WTC11 (cell line): ENCODE measurements around the gene ADGRF5. TPM values are rescaled to one million over a fixed set of nuclear protein-coding genes. Genes with fewer than 3 reads are reported as not detected.

Source experiments
- ATAC-seq: fragments of 200-7000 bp; cut with Tn5 transposase; 2 replicates; pipeline ENCODE4 v1.10.0; 2021; ENCODE audit warnings: mild to moderate bottlenecking, moderate library complexity
- CTCF ChIA-PET: fragments of 300-600 bp; sonication (Branson Sonifier 250); formaldehyde crosslinking; loops from one replicate; lab custom pipeline; 2021; ENCODE audit warnings: antibody characterized with exemption; lab: Charles Lee
- POLR2A ChIA-PET: fragments of 350-600 bp; sonication (Branson Sonifier 250); formaldehyde crosslinking; loops from one replicate; lab custom pipeline; 2021; ENCODE audit warnings: antibody characterized with exemption; lab: Charles Lee
- DNase-seq: peaks from one replicate; pipeline ENCODE4 v3.0.0; 2021; ENCODE audit warnings: low spot score
- H3K27ac Mint-ChIP-seq: 2 replicates; pipeline ENCODE4 v1.8.0; 2021; ENCODE audit warnings: mixed read lengths
- H3K27me3 Mint-ChIP-seq: 2 replicates; pipeline ENCODE4 v1.8.0; 2021; ENCODE audit warnings: low read depth, mild to moderate bottlenecking, moderate library complexity, mixed read lengths
- H3K36me3 Mint-ChIP-seq: 2 replicates; pipeline ENCODE4 v1.8.0; 2021; ENCODE audit warnings: mixed read lengths
- H3K4me1 Mint-ChIP-seq: 2 replicates; pipeline ENCODE4 v1.8.0; 2022; ENCODE audit warnings: mixed read lengths
- H3K4me3 Mint-ChIP-seq: 2 replicates; pipeline ENCODE4 v1.8.0; 2021; ENCODE audit warnings: mild to moderate bottlenecking, moderate library complexity, mixed read lengths
- H3K9me3 Mint-ChIP-seq: 2 replicates; pipeline ENCODE4 v1.8.0; 2021; ENCODE audit warnings: mixed read lengths
- CBFB ChIP-seq: sonication (generic); formaldehyde crosslinking; IDR thresholded peaks from 2 replicates; pipeline ENCODE4 v1.8.1; 2022; ENCODE audit warnings: mild to moderate bottlenecking, low read depth, missing genetic modification reagents
- NFYB ChIP-seq: sonication (generic); formaldehyde crosslinking; conservative IDR thresholded peaks from 2 replicates; pipeline ENCODE4 v1.8.0; 2022; ENCODE audit warnings: low read depth, missing genetic modification reagents
- NR1H2 ChIP-seq: sonication (generic); formaldehyde crosslinking; IDR thresholded peaks from 2 replicates; pipeline ENCODE4 v1.9.0; 2021; ENCODE audit warnings: mild to moderate bottlenecking, moderate library complexity, missing genetic modification reagents
- RELA ChIP-seq: sonication (generic); formaldehyde crosslinking; IDR thresholded peaks from 2 replicates; pipeline ENCODE4 v1.8.1; 2022; ENCODE audit warnings: missing genetic modification reagents, mild to moderate bottlenecking, borderline replicate concordance
- RORB ChIP-seq: fragments of 250-450 bp; sonication (Bioruptor Pico); IDR thresholded peaks from 2 replicates; pipeline ENCODE4 v1.9.0; 2021; ENCODE audit warnings: mild to moderate bottlenecking
- TEAD1 ChIP-seq: sonication (generic); formaldehyde crosslinking; IDR thresholded peaks from 2 replicates; pipeline ENCODE4 v1.8.0; 2022; ENCODE audit warnings: mild to moderate bottlenecking, missing genetic modification reagents
- ZNF138 ChIP-seq: sonication (generic); formaldehyde crosslinking; conservative IDR thresholded peaks from 2 replicates; pipeline ENCODE4 v1.8.1; 2022; ENCODE audit warnings: mild to moderate bottlenecking, moderate library complexity, missing genetic modification reagents
- ZNF219 ChIP-seq: sonication (generic); formaldehyde crosslinking; IDR thresholded peaks from 2 replicates; pipeline ENCODE4 v1.8.0; 2023; ENCODE audit warnings: missing genetic modification reagents, mild to moderate bottlenecking, borderline replicate concordance
- ZNF263 ChIP-seq: sonication (generic); formaldehyde crosslinking; IDR thresholded peaks from 2 replicates; pipeline ENCODE4 v1.8.1; 2022; ENCODE audit warnings: low read depth, mild to moderate bottlenecking, moderate library complexity, missing genetic modification reagents
- ZNF416 ChIP-seq: fragments of 250-450 bp; sonication (Bioruptor Pico); IDR thresholded peaks from 2 replicates; pipeline ENCODE4 v1.9.0; 2021; ENCODE audit warnings: mild to moderate bottlenecking, inconsistent platforms
- ZNF423 ChIP-seq: fragments of 250-450 bp; sonication (Bioruptor Pico); IDR thresholded peaks from 2 replicates; pipeline ENCODE4 v2.1.2; 2022; ENCODE audit warnings: mild to moderate bottlenecking, moderate library complexity
- total RNA-seq: library from RNA; stranded (reverse); gene quantifications from 3 replicates; pipeline ENCODE4 v1.2.3, GENCODE V29; 2021
- TF ChIP-seq, protein P1 (sequence below): sonication (generic); formaldehyde crosslinking; IDR thresholded peaks from 2 replicates; pipeline ENCODE4 v1.8.1; 2023; ENCODE audit warnings: mild to moderate bottlenecking, missing genetic modification reagents, borderline replicate concordance
- TF ChIP-seq, protein P2 (sequence below): sonication (generic); formaldehyde crosslinking; IDR thresholded peaks from 2 replicates; pipeline ENCODE4 v1.8.1; 2023; ENCODE audit warnings: mild to moderate bottlenecking, missing genetic modification reagents, moderate library complexity
- TF ChIP-seq, protein P3 (sequence below): fragments of 250-450 bp; sonication (Bioruptor Pico); conservative IDR thresholded peaks from 2 replicates; pipeline ENCODE4 v1.9.0; 2021; ENCODE audit warnings: mild to moderate bottlenecking
- TF ChIP-seq, protein P4 (sequence below): fragments of 250-450 bp; sonication (Bioruptor Pico); IDR thresholded peaks from 2 replicates; pipeline ENCODE4 v1.8.0; 2021; ENCODE audit warnings: mild to moderate bottlenecking
- TF ChIP-seq, protein P5 (sequence below): sonication (generic); formaldehyde crosslinking; IDR thresholded peaks from 2 replicates; pipeline ENCODE4 v1.8.0; 2022; ENCODE audit warnings: mild to moderate bottlenecking, missing genetic modification reagents
- TF ChIP-seq, protein P6 (sequence below): fragments of 250-450 bp; sonication (Bioruptor Pico); IDR thresholded peaks from 2 replicates; pipeline ENCODE4 v2.1.2; 2022; ENCODE audit warnings: mild to moderate bottlenecking, moderate library complexity
- TF ChIP-seq, protein P7 (sequence below): sonication (generic); formaldehyde crosslinking; IDR thresholded peaks from 2 replicates; pipeline ENCODE4 v1.8.0; 2022; ENCODE audit warnings: mild to moderate bottlenecking, missing genetic modification reagents

Gene ADGRF5
- total RNA-seq, 1 experiment from 2014 or later, result 0.24 TPM

DNA sequence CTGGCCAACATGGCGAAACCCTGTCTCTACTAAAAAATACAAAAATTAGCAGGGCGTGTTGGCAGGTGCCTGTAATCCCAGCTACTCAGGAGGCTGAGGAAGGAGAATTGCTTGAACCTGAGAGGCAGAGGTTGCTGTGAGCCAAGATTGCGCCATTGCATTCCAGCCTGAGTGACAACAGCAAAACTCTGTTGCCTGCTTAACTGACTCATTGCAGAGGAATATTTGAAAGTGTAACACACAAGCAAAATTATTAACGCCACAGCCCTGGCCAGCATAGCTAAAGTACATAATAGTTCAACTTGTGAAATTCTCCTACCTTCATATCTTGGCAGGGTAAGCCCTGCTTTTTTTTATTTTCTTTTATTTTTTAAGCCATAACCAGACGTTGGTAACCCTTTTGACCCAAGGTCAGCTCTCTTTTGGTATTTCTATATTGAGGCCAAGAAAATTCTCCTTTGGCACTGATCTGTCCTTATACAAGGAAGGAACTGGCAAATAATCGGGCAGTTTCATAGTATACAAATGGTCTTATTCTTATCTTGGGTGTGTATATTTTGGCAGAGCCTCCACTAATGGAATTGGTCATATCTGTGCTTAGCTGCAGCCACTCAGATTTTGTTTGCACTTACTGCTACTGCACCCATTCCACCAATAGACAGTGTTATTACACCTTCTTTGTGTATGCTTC is 4.0 kb upstream of the ADGRF5 start (continued):
- TF ChIP-seq RELA (CRISPR knock-in tag), result no peak
- TF ChIP-seq, protein P1, sequence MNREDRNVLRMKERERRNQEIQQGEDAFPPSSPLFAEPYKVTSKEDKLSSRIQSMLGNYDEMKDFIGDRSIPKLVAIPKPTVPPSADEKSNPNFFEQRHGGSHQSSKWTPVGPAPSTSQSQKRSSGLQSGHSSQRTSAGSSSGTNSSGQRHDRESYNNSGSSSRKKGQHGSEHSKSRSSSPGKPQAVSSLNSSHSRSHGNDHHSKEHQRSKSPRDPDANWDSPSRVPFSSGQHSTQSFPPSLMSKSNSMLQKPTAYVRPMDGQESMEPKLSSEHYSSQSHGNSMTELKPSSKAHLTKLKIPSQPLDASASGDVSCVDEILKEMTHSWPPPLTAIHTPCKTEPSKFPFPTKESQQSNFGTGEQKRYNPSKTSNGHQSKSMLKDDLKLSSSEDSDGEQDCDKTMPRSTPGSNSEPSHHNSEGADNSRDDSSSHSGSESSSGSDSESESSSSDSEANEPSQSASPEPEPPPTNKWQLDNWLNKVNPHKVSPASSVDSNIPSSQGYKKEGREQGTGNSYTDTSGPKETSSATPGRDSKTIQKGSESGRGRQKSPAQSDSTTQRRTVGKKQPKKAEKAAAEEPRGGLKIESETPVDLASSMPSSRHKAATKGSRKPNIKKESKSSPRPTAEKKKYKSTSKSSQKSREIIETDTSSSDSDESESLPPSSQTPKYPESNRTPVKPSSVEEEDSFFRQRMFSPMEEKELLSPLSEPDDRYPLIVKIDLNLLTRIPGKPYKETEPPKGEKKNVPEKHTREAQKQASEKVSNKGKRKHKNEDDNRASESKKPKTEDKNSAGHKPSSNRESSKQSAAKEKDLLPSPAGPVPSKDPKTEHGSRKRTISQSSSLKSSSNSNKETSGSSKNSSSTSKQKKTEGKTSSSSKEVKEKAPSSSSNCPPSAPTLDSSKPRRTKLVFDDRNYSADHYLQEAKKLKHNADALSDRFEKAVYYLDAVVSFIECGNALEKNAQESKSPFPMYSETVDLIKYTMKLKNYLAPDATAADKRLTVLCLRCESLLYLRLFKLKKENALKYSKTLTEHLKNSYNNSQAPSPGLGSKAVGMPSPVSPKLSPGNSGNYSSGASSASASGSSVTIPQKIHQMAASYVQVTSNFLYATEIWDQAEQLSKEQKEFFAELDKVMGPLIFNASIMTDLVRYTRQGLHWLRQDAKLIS (CRISPR knock-in tag), result no peak
- TF ChIP-seq, protein P2, sequence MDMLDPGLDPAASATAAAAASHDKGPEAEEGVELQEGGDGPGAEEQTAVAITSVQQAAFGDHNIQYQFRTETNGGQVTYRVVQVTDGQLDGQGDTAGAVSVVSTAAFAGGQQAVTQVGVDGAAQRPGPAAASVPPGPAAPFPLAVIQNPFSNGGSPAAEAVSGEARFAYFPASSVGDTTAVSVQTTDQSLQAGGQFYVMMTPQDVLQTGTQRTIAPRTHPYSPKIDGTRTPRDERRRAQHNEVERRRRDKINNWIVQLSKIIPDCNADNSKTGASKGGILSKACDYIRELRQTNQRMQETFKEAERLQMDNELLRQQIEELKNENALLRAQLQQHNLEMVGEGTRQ (CRISPR knock-in tag), result no peak

DNA sequence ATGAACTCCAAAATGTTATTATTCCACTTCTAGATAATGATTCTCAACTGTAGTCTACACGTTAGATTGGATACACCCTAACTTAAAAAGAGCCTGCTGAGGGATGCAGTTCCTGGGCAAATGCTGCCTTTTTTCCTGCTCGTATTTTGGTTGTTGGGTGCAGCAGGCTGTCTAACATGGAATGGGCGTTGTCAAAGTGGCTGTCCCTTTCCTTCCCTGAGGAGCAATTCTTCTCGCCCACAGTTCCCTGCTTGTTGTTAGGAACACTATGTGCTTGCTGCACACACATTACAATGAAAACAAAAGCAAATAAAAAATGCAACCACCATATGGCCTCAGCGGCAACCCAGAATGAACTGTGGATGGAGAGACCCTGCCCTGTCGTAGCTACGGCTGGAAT is 1.7 kb upstream of the ADGRF5 start:
- TF ChIP-seq TEAD1 (CRISPR knock-in tag), result no peak
- TF ChIP-seq CBFB (CRISPR knock-in tag), result no peak
- no peaks in the 10 kb centered on the region for H3K27me3 Mint-ChIP-seq
- POLR2A ChIA-PET, result no interaction called here
- H3K4me3 Mint-ChIP-seq, result no peak overlapping the region
- CTCF ChIA-PET, result no interaction called here
- no peak overlapping the region for H3K27ac Mint-ChIP-seq
- ATAC-seq, result no peak
- H3K36me3 Mint-ChIP-seq, result no peaks in the 10 kb centered on the region
- DNase-seq, result no peak
- H3K4me1 Mint-ChIP-seq, result peaks cover 5% of the 10 kb centered on the region
- peaks cover 9% of the 10 kb centered on the region for H3K9me3 Mint-ChIP-seq

DNA sequence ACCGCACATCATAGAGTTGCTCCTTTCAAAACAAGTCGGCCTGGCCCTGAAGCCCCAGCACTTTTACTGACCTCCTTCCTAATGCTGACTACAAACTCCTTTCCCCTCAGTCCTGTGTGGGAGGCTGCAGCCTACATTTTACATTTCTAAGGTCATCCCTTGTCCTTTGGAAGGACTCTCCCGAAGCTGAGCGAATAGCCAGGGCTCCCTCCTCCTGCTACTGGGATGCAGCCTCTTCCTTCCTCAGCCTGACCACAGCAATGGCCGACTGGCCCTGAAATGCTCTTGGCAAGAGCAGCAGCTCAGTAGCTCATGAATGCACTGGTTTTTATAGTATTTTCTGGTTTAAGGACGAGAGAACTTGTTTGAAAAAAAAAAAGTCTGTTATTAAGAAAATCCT is 679 bp downstream of the ADGRF5 start:
- Mint-ChIP-seq H3K4me3 (no peak overlapping the region), H3K27ac (no peak overlapping the region), H3K36me3 (no peaks in the 10 kb centered on the region), H3K4me1 (peaks cover 5% of the 10 kb centered on the region), H3K9me3 (peaks cover 9% of the 10 kb centered on the region), H3K27me3 (no peaks in the 10 kb centered on the region)
- ChIA-PET CTCF (interaction anchor here (1.4 kb wide), 1 partner anchor 65 kb away, joined by 3 read pairs; no protein-coding TSS in a partner anchor), POLR2A (no interaction called here)
- ATAC-seq (peak; percentile 28; the same call in 1 of the 2 replicates), DNase-seq (no peak)
- no peak for TF ChIP-seq ZNF138 (CRISPR knock-in tag)
- TF ChIP-seq, protein P3, sequence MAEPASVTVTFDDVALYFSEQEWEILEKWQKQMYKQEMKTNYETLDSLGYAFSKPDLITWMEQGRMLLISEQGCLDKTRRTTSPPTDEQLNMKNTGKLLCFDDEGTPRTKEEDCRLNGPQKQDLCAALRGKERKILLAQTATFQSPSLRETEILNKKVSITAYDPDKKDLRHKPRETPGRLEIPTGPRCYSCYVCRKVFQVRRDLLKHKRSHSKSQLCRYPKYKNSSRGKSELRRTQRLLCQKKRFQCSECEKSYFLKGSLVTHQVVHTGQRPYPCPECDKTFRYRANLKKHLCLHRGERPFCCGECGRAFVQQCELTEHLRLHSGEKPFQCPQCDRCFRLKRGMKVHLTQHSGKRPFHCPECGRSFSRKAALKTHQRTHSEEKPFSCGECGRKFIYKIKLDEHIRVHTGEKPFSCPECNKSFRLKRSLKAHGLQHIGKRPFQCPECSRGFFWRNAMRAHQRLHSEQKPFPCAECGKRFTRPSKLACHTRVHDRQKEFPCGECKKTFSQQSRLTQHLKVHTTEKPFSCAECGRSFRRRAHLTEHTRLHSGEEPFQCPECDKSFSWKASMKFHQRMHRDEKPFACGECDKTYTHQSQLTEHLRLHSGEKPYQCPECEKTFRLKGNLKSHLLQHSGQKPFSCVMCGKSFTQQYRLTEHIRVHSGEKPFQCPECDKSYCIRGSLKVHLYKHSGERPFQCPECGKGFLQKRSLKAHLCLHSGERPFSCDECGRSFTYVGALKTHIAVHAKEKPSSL (CRISPR knock-in tag), result no peak
- TF ChIP-seq, protein P4, sequence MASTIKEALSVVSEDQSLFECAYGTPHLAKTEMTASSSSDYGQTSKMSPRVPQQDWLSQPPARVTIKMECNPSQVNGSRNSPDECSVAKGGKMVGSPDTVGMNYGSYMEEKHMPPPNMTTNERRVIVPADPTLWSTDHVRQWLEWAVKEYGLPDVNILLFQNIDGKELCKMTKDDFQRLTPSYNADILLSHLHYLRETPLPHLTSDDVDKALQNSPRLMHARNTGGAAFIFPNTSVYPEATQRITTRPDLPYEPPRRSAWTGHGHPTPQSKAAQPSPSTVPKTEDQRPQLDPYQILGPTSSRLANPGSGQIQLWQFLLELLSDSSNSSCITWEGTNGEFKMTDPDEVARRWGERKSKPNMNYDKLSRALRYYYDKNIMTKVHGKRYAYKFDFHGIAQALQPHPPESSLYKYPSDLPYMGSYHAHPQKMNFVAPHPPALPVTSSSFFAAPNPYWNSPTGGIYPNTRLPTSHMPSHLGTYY (CRISPR knock-in tag), result no peak

DNA sequence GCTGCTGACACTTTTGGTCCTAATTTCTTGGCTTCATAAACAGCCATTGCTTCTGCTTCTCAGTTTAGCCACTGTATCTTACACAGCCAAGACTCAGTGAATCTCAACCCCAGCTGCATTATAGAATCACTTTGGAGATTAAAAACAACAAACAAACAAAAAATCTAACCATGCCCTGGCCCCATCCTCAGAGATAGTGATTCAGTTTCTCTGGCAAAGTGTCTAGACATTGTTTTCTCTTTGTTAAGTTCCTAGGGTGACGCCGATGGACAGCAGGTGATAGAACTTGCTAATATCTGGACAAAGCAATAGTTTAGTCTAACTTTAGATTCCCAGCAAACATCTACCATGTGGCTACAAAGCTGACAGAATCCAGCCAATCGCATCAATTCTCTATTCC is 2.9 kb downstream of the ADGRF5 start:
- no peak for ATAC-seq
- H3K27me3 Mint-ChIP-seq, result no peaks in the 10 kb centered on the region
- ChIA-PET CTCF (no interaction called here), POLR2A (no interaction called here)
- H3K9me3 Mint-ChIP-seq, result no peaks in the 10 kb centered on the region
- H3K36me3 Mint-ChIP-seq, result no peaks in the 10 kb centered on the region
- peaks cover 5% of the 10 kb centered on the region for H3K4me1 Mint-ChIP-seq
- no peak overlapping the region for H3K27ac Mint-ChIP-seq
- no peak for DNase-seq
- no peak overlapping the region for H3K4me3 Mint-ChIP-seq
- TF ChIP-seq NFYB (no peak), ZNF138 (CRISPR knock-in tag) (no peak), NR1H2 (CRISPR knock-in tag) (no peak), ZNF423 (CRISPR knock-in tag) (no peak), ZNF416 (no peak), ZNF219 (no peak), RORB (no peak), ZNF263 (CRISPR knock-in tag) (no peak)
- TF ChIP-seq, protein P5, sequence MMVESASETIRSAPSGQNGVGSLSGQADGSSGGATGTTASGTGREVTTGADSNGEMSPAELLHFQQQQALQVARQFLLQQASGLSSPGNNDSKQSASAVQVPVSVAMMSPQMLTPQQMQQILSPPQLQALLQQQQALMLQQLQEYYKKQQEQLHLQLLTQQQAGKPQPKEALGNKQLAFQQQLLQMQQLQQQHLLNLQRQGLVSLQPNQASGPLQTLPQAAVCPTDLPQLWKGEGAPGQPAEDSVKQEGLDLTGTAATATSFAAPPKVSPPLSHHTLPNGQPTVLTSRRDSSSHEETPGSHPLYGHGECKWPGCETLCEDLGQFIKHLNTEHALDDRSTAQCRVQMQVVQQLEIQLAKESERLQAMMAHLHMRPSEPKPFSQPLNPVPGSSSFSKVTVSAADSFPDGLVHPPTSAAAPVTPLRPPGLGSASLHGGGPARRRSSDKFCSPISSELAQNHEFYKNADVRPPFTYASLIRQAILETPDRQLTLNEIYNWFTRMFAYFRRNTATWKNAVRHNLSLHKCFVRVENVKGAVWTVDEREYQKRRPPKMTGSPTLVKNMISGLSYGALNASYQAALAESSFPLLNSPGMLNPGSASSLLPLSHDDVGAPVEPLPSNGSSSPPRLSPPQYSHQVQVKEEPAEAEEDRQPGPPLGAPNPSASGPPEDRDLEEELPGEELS (CRISPR knock-in tag), result no peak
- TF ChIP-seq, protein P6, sequence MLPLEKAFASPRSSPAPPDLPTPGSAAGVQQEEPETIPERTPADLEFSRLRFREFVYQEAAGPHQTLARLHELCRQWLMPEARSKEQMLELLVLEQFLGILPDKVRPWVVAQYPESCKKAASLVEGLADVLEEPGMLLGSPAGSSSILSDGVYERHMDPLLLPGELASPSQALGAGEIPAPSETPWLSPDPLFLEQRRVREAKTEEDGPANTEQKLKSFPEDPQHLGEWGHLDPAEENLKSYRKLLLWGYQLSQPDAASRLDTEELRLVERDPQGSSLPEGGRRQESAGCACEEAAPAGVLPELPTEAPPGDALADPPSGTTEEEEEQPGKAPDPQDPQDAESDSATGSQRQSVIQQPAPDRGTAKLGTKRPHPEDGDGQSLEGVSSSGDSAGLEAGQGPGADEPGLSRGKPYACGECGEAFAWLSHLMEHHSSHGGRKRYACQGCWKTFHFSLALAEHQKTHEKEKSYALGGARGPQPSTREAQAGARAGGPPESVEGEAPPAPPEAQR (CRISPR knock-in tag), result no peak
- TF ChIP-seq, protein P7, sequence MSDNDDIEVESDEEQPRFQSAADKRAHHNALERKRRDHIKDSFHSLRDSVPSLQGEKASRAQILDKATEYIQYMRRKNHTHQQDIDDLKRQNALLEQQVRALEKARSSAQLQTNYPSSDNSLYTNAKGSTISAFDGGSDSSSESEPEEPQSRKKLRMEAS, result no peak
